Astrocyte of the spinal cord (primary cell): Measurements from ENCODE around the gene REN.

Experiments used
- DNase-seq: peaks from one replicate; pipeline ENCODE4 v3.0.0; 2011; ENCODE audit warnings: low read depth, low spot score
- H3K4me3 ChIP-seq: 2 replicates; pipeline ENCODE4 v1.5.1; 2011; ENCODE audit warnings: low read depth, mild to moderate bottlenecking, low read length, moderate library complexity
- CTCF ChIP-seq: IDR thresholded peaks from 2 replicates; pipeline ENCODE4 v1.5.1; 2012; ENCODE audit warnings: low read depth, mild to moderate bottlenecking, low read length, inconsistent platforms
- in situ Hi-C: cut with HindIII; loops from 2 replicates; pipeline ENCODE4 v1.10.0; 2017; ENCODE audit warnings: low sequenced_read_pairs

REN gene

GRCh38 chr1:204151552-204152309, 14.4 kb downstream of the REN start, which contains the start of gene ETNK2:
Gene ETNK2 (minus strand): TSS chr1:204152044. CDS start chr1:204151852, 192 bp downstream.
- no peak for TF ChIP-seq CTCF
- in situ Hi-C loops = no loop called here
- peak within 1 kb of the TSS; percentile 54 for H3K4me3 ChIP-seq
- peak; percentile 53 for DNase-seq

- H3K4me3 ChIP-seq = peak overlapping the region; percentile 54
- in situ Hi-C loops = no loop called here
Observed at GRCh38 chr1:204150702-204151551, 15.2 kb downstream of the REN start.

GRCh38 chr1:204149635-204150565, 16.2 kb downstream of the REN start:
- in situ Hi-C loops = loop anchor here (25.0 kb wide), 1 partner anchor 288 kb away; the partner anchor contains the start of gene SNRPE
- H3K4me3 ChIP-seq = no peak overlapping the region
- no peak for TF ChIP-seq CTCF
- no peak for DNase-seq

More at GRCh38 chr1:204150702-204151551, 15.2 kb downstream of the REN start:
- no peak for TF ChIP-seq CTCF
- no peak for DNase-seq

GRCh38 chr1:204149107-204149506, 17.0 kb downstream of the REN start:
- no peak for DNase-seq
- no peak for TF ChIP-seq CTCF
- in situ Hi-C loops = loop anchor here (25.0 kb wide), 1 partner anchor 287 kb away; the partner anchor contains the start of gene SNRPE

GRCh38 chr1:204147406-204148383, 18.4 kb downstream of the REN start:
- H3K4me3 ChIP-seq = no peak overlapping the region
- in situ Hi-C loops = loop anchor here (25.0 kb wide), 1 partner anchor 285 kb away; the partner anchor contains the start of gene SNRPE
- no peak for DNase-seq
- no peak for TF ChIP-seq CTCF

More at GRCh38 chr1:204149107-204149506, 17.0 kb downstream of the REN start:
- H3K4me3 ChIP-seq = no peak overlapping the region
